ENCODE data around the gene CD302. TPM values are rescaled to one million over a fixed set of nuclear protein-coding genes. Genes with fewer than 3 reads are reported as not detected.
"Not testable (repeated sequence)": the region's sequence is repeated elsewhere in the genome, so short reads cannot be mapped to it uniquely, and the experiment has no call there.

The CD302 gene
- total RNA-seq, 3 donors from 2014 or later, result 9.4 to 27.1 (median 16.0) TPM

DNA sequence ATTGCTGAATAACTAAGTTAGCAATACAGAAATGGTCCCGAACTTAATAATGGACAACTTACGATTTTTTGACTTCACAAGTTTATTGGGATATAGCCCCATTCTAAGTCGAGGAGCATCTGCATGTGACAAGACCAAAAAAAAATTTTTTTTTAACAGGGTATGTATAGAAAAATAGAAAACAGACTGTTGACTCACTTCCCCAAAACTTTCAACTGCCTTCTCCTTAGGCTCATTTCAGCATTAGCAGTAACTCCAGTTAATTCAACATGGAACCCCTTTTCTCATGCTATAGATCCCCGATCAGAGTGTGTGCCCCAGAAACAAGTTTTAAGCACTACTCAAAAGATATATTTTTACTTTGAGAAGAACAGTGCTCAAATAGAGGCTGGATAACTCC is 5.4 kb downstream of the CD302 start:
- Histone ChIP-seq H3K36me3 (ENCODE audit: low read depth) (no peaks in the 10 kb centered on the region), H3K9me3 (no peaks in the 10 kb centered on the region), H3K4me1 (ENCODE audit: low read depth) (peaks cover 12% of the 10 kb centered on the region), H3K4me3 (no peak overlapping the region)
- TF ChIP-seq, protein P1, sequence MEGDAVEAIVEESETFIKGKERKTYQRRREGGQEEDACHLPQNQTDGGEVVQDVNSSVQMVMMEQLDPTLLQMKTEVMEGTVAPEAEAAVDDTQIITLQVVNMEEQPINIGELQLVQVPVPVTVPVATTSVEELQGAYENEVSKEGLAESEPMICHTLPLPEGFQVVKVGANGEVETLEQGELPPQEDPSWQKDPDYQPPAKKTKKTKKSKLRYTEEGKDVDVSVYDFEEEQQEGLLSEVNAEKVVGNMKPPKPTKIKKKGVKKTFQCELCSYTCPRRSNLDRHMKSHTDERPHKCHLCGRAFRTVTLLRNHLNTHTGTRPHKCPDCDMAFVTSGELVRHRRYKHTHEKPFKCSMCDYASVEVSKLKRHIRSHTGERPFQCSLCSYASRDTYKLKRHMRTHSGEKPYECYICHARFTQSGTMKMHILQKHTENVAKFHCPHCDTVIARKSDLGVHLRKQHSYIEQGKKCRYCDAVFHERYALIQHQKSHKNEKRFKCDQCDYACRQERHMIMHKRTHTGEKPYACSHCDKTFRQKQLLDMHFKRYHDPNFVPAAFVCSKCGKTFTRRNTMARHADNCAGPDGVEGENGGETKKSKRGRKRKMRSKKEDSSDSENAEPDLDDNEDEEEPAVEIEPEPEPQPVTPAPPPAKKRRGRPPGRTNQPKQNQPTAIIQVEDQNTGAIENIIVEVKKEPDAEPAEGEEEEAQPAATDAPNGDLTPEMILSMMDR (IDR thresholded peaks at IDR 0.05), result no peak
- intact Hi-C loops (cut with DNase I, micrococcal nuclease), result loop anchor here in 1 of 2 donors (10.0 kb wide), 1 partner anchor 78 kb away; the partner anchor contains the start of gene MARCHF7
- no peak for ATAC-seq
- DNase-seq, result no peak

DNA sequence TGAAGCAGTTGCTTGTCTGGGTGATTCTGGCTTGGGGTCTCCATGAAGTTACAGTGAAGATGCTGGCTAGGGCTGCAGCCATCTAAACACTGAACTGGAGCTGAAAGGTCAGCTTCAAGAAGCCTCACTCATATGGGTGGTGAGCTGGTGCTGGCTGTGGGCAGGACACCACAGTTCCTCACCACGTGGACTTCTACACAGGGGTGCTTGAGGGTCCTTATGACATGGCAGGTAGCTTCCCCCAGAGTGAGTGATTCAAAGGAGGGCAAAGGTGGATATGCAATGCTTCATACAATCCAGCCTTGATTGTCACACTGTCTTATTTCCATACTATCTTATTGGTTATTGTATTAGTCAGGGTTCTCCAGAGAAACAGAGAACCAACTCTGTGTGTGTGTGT is 6.0 kb downstream of the CD302 start:
- Histone ChIP-seq H3K4me1 (ENCODE audit: low read depth) (peaks cover 15% of the 10 kb centered on the region), H3K9me3 (no peaks in the 10 kb centered on the region), H3K36me3 (ENCODE audit: low read depth) (no peaks in the 10 kb centered on the region), H3K4me3 (no peak overlapping the region)
- DNase-seq, result no peak
- no peak for ATAC-seq
- intact Hi-C loops (cut with DNase I, micrococcal nuclease), result loop anchor here in 1 of 2 donors (10.0 kb wide), 1 partner anchor 77 kb away; the partner anchor contains the start of gene MARCHF7
- TF ChIP-seq, protein P1 (IDR thresholded peaks at IDR 0.05), result no peak

DNA sequence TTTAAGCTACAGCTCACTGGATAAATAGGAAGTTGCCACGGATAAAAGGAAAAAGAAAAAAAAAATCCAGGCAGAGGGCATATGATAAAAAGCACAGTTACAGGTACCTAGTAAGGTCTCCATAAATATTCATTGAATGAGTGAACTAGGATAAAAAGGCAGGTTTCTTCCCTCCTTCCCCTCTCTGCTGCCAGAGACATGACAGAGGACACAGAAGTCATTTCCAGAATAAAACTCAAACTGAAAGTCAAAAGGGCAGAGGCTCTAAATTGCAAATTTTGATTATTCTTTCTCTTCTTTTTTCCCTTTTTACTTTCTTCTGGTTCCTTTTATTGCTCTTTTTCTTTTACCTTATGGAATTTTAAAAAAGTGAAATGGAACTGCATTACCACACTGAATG is 7.7 kb downstream of the CD302 start:
- no peaks in the 10 kb centered on the region for H3K9me3 ChIP-seq
- no peaks in the 10 kb centered on the region for H3K36me3 ChIP-seq (ENCODE audit: low read depth)
- H3K4me3 ChIP-seq, result no peak overlapping the region
- DNase-seq (no peak), ATAC-seq (no peak)
- H3K4me1 ChIP-seq (ENCODE audit: low read depth), result peaks cover 15% of the 10 kb centered on the region
- intact Hi-C loops (cut with DNase I, micrococcal nuclease), result loop anchor here in 1 of 2 donors (10.0 kb wide), 1 partner anchor 76 kb away; the partner anchor contains the start of gene MARCHF7
- TF ChIP-seq, protein P1 (IDR thresholded peaks at IDR 0.05), result no peak

DNA sequence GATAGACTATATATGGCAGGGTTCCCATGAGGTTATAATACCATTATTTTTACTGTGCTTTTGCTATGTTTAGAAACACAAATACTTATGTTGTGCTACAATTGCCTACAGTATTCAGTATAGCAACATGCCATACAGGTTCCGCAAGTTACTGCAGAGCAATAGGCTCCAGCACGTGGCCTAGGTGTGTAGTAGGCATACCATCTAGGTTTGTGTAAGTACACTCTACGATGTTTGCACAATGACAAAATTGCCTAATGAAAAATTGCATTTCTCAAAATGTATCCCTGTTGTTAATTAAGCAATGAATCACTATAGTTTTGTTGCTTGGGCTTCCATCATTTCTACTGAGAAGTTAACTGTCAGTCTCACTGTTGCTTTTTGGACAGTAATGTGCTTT is 9.8 kb downstream of the CD302 start:
- Histone ChIP-seq H3K9me3 (no peaks in the 10 kb centered on the region), H3K4me3 (no peak overlapping the region), H3K36me3 (ENCODE audit: low read depth) (no peaks in the 10 kb centered on the region), H3K4me1 (ENCODE audit: low read depth) (peaks cover 8% of the 10 kb centered on the region)
- TF ChIP-seq, protein P1 (IDR thresholded peaks at IDR 0.05), result no peak
- DNase-seq (peak in 2 of 3 donors; percentile 47 to 88), ATAC-seq (peak; percentile 96)
- intact Hi-C loops (cut with DNase I, micrococcal nuclease), result no loop called here

DNA sequence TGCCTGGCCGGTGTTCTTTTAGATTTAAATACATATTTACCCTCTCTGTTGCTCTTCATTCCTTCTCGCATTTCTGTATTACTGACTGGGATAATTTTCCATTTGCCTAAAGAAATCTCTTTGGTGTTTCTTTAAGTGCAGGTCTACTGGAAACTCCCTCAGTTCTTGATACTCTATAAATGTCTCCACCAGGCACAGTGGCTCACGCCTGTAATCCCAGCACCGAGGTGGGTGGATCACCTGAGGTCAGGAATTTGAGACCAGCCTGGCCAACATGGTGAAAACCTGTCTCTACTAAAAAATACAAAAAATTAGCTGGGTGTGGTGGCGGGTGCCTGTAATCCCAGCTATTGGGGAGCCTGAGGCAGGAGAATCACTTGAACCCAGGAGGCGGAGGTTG is 10.4 kb downstream of the CD302 start:
- H3K4me3 ChIP-seq; intact Hi-C loops (cut with DNase I, micrococcal nuclease); H3K9me3 ChIP-seq; H3K4me1 ChIP-seq (ENCODE audit: low read depth); H3K36me3 ChIP-seq (ENCODE audit: low read depth); DNase-seq: not testable (repeated sequence)
- peak; percentile 36 for ATAC-seq

DNA sequence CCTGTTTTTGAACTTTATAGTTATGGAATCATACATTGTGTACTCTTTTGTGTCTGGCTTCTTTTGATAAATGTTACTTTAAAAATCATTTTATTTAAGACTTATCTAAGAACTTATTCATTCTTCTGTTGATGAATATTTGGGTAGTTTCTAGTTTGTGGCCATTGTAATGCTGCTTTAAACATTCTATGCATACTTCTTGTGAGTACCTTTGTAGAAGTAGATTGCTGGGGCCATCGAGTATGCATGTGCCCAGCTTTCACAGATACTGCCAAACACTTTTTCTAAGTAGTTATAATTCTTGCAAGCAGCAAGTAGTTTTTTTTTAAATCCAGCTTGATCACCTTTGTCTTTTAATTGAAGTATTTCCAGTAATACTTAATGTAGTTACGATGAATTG is 11.1 kb downstream of the CD302 start:
- no peaks in the 10 kb centered on the region for H3K9me3 ChIP-seq
- no peak for DNase-seq
- H3K36me3 ChIP-seq (ENCODE audit: low read depth), result no peaks in the 10 kb centered on the region
- ATAC-seq, result no peak
- H3K4me3 ChIP-seq, result no peak overlapping the region
- TF ChIP-seq, protein P1 (IDR thresholded peaks at IDR 0.05), result no peak
- intact Hi-C loops (cut with DNase I, micrococcal nuclease), result no loop called here
- peaks cover 6% of the 10 kb centered on the region for H3K4me1 ChIP-seq (ENCODE audit: low read depth)

Measured in mucosa of descending colon (tissue), 3 donors.